ENCODE measurements around the gene IL12RB2. TPM values are rescaled to one million over a fixed set of nuclear protein-coding genes. Genes with fewer than 3 reads are reported as not detected.

IL12RB2 gene
- total RNA-seq, 1 experiment from 2014 or later, result not detected

- in situ Hi-C loops (cut with HindIII; ENCODE audit: low sequenced_read_pairs), result loop anchor here (10.0 to 25.0 kb wide), 2 partner anchors 77 to 170 kb away; no protein-coding TSS in a partner anchor
- no peak for DNase-seq (ENCODE audit: low spot score)
These were observed 34.6 kb downstream of the IL12RB2 start for GRCh38 chr1:67342076-67342890.

DNA sequence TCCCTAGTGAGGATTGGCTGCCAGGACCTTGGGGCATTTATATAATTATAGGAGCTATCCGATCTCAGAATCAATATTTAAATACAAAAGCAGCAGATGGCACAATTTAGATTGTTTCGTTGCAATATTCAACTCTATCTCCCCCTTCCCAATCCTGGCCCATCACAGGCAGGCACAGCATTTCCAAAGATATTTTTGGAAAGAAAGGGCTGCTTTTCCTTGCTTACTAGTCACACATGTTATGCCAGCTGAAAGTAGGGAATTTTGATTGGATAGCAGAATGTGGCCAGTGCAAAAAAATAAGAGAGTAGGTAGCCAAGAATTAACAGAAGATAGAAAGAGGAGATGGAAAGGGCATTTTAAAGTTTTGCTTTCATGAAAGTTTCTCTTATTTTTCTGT lies 37.9 kb downstream of the IL12RB2 start:
- in situ Hi-C loops (cut with HindIII; ENCODE audit: low sequenced_read_pairs), result loop anchor here (10.0 to 25.0 kb wide), 2 partner anchors 81 to 167 kb away; no protein-coding TSS in a partner anchor
- no peak for DNase-seq (ENCODE audit: low spot score)

- in situ Hi-C loops (cut with HindIII; ENCODE audit: low sequenced_read_pairs), result loop anchor here (10.0 to 25.0 kb wide), 2 partner anchors 82 to 165 kb away; no protein-coding TSS in a partner anchor
- DNase-seq (ENCODE audit: low spot score), result no peak
These were observed 39.3 kb downstream of the IL12RB2 start for GRCh38 chr1:67346982-67347381.

- peak; percentile 53 for DNase-seq (ENCODE audit: low spot score)
- in situ Hi-C loops (cut with HindIII; ENCODE audit: low sequenced_read_pairs), result loop anchor here (10.0 to 25.0 kb wide), 2 partner anchors 83 to 164 kb away; no protein-coding TSS in a partner anchor
These were observed 40.2 kb downstream of the IL12RB2 start for GRCh38 chr1:67347688-67348472.

DNA sequence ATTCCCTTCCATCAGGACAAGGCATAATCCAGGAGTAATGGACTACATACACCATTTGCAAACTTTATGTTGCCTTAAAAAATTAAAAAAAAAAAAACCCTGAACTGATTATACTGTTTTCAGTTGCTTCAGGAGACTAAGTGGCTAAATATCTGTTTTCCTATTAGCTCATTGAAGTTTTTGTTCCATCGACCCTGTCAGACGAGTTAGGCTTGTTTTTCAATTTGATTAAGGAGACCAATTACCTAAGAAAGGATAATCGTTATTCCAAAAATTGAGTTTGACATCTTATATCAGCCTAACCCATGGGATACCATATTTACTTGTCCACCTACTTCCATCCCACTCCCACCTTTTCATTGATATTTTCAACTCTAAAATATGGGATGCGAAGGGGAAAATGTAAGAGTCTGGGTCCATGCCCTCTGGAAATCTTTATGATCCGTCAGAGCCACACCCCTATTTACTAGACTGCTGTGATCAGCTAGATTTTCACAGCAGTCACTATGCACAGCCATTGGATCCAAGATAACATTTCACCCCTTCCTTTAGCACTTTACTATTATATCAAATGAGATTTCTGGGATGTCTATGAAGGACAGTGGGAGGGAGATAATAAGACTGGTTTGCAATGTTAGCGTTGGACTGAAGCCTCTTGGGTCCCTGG lies 41.0 kb downstream of the IL12RB2 start:
- no peak for DNase-seq (ENCODE audit: low spot score)
- in situ Hi-C loops (cut with HindIII; ENCODE audit: low sequenced_read_pairs), result loop anchor here (10.0 to 25.0 kb wide), 2 partner anchors 84 to 164 kb away; no protein-coding TSS in a partner anchor

- in situ Hi-C loops (cut with HindIII; ENCODE audit: low sequenced_read_pairs), result no loop called here
- DNase-seq (ENCODE audit: low spot score), result no peak
These were observed 43.1 kb downstream of the IL12RB2 start for GRCh38 chr1:67350783-67351182.

DNA sequence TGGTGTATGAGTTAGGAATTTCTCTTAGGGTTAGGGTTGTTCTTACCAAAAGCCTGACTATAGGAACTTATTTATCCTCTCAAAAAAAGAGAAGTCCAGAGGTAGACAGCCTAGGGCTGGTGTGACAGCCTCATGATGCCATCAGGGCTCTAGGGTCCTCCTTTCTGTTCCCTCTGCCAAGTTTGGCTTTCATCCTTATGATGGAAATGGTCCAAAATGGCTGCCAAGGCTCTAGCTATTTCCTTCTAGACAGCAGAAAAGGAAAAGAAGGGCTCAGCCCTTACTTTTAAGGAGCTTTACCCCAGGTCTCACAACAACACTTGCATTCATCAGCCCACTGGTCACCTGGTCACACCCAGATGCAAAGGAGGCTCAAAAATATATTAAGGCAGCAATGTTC lies 44.5 kb downstream of the IL12RB2 start:
- in situ Hi-C loops (cut with HindIII; ENCODE audit: low sequenced_read_pairs), result no loop called here
- no peak for DNase-seq (ENCODE audit: low spot score)

DNA sequence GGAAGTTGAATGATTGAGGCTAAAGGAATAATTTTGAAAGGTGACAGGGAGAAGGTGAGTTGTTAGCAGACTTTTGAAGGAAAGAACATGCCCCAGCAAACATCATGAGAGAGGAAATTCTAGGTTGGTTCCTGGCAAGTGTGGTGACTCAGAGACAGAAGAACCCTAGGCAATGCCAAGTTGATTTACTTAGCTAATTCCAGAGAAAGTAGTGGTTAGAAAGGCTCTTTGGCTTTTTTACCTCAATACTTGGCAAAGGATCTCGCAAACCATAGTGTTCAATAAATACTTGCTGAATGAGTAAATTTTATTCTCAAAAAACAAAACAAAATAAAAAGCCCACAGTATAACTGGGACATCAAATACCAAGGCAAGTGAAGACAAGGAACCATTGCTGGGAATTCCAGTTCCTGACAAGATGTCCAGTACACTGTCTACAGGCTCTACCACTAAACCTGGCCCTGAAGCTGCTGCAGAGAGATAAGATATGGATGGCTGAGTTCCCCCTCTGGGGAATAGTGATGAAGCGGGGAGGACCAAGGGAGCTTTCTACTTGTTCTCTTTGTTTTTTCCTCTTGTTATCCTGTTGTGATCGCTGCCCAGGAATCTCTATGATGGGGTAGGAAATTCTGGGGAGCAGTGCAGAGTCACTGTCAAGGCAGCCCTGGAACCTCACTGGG lies 48.2 kb downstream of the IL12RB2 start:
- in situ Hi-C loops (cut with HindIII; ENCODE audit: low sequenced_read_pairs), result no loop called here
- DNase-seq (ENCODE audit: low spot score), result no peak

- in situ Hi-C loops (cut with HindIII; ENCODE audit: low sequenced_read_pairs), result no loop called here
- no peak for DNase-seq (ENCODE audit: low spot score)
These were observed 51.9 kb downstream of the IL12RB2 start for GRCh38 chr1:67359592-67359991.

- DNase-seq (ENCODE audit: low spot score), result no peak
- in situ Hi-C loops (cut with HindIII; ENCODE audit: low sequenced_read_pairs), result no loop called here
These were observed 54.0 kb downstream of the IL12RB2 start for GRCh38 chr1:67361641-67362040.

DNA sequence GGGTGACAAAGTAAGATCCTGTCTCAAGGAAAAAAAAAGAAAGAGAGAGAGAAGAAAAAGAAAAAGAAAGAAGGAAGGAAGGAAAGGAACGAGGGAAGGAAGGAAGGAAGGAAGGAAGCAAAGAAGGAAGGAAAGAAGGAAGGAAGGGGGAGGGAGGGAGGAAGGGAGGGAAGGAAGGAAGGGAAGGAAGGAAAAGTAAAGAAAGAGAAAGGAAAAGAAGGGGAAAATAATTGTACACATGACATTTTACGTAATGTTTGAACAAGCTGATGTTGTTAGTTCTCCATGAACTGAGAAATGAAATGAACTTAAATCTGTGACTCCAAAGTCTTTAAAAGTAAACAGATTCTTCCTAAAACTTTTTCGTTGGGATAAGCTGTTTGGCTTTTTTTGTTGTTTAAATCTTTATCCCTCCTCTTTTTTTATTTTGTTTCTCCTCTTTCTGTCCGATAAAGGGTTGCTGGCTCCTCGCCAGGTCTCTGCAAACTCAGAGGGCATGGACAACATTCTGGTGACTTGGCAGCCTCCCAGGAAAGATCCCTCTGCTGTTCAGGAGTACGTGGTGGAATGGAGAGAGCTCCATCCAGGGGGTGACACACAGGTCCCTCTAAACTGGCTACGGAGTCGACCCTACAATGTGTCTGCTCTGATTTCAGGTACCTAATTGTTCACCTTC lies 59.8 kb downstream of the IL12RB2 start:
- DNase-seq (ENCODE audit: low spot score), result peak; percentile 9
- in situ Hi-C loops (cut with HindIII; ENCODE audit: low sequenced_read_pairs), result no loop called here

DNA sequence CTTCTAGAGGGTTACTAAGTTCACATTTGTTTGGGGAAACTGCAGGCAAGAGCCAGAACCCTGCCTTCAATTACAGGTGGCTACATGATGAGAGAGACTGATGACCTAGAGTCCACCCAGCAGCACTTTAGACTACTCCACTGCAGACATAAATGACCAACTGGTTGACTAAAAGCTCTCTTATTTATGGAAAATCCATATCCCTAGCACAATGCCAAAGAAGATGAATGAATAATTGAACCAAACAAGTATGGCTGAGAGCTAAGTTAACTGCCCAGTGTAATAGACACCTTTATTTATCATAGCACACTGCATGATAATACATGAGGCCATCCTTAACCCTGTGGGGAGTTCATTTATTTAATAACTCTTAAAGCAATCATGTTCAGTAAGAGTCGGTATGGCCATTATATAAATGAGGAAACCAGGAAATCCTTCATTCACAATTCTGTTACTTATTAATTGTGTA lies 60.4 kb downstream of the IL12RB2 start:
- no peak for DNase-seq (ENCODE audit: low spot score)
- in situ Hi-C loops (cut with HindIII; ENCODE audit: low sequenced_read_pairs), result no loop called here

DNA sequence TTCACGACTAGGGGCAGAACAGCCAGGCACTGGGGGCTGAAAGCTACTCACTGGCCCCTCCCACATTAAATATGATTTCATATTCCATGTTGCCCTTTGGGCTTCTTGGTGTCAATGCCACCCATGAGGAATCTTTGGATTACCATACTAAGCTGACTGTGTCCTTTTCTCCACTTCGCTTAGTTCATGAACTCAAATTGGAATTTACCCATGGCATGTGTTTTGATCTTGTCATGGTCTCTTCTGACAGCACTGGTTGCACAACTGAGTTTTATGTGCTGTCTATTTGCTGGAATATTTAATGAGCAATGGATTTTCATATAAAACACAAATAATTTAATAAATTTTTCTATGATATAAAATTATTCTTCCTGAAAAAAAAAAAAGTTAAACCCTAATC lies 63.4 kb downstream of the IL12RB2 start:
- in situ Hi-C loops (cut with HindIII; ENCODE audit: low sequenced_read_pairs), result no loop called here
- DNase-seq (ENCODE audit: low spot score), result no peak

DNA sequence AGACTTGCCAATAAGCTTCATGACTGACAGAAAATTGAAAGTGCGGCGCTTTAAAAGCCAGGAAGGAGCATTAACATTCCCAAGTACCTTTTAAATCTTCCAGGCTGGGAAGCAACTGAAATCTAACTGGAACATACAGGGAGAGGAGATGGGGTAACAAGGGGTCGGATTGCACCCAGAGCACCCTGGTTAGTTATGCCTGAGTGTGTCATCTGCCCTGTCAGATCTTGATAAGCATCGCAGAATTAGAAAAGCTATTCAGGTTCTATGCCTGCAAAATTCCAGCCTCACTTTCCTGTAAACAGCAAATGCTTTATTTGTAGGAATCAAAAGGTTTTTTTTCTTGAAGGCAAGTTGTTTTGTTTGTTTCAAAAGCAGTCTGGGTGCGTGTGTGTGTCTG lies 64.0 kb downstream of the IL12RB2 start:
- in situ Hi-C loops (cut with HindIII; ENCODE audit: low sequenced_read_pairs), result no loop called here

DNA sequence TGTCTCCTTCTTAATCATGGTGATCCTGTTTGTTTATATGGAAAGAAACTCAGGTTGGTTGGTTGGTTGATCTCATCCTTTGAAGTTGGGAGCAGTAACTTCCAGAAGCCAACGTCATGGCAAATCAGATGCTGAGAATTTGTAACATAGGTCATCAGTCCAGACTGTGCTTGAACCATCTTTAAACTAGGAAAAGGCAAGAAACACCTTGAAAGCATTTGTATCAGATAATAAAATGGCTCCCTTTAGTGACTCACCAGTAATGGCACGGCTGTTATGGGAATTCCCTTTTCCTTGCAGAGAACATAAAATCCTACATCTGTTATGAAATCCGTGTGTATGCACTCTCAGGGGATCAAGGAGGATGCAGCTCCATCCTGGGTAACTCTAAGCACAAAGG lies 64.5 kb downstream of the IL12RB2 start:
- no peak for DNase-seq (ENCODE audit: low spot score)
- in situ Hi-C loops (cut with HindIII; ENCODE audit: low sequenced_read_pairs), result no loop called here

More for the DNA sequence above, 64.0 kb downstream of the IL12RB2 start:
- DNase-seq (ENCODE audit: low spot score), result no peak

- DNase-seq (ENCODE audit: low spot score), result no peak
- in situ Hi-C loops (cut with HindIII; ENCODE audit: low sequenced_read_pairs), result no loop called here
These were observed 65.2 kb downstream of the IL12RB2 start for GRCh38 chr1:67372898-67373297.

GRCh38 chr1:67376381-67376780 lies 68.7 kb downstream of the IL12RB2 start:
- DNase-seq (ENCODE audit: low spot score), result no peak
- in situ Hi-C loops (cut with HindIII; ENCODE audit: low sequenced_read_pairs), result no loop called here

- in situ Hi-C loops (cut with HindIII; ENCODE audit: low sequenced_read_pairs), result no loop called here
- no peak for DNase-seq (ENCODE audit: low spot score)
These were observed 69.6 kb downstream of the IL12RB2 start for GRCh38 chr1:67377253-67377652.

Measured in G401 (cell line).